GM18520 (cell line): ENCODE data around the gene TRAF7.
"Not testable (repeated sequence)": the region's sequence is repeated elsewhere in the genome, so short reads cannot be mapped to it uniquely, and the experiment has no call there.

Experiments
- ATAC-seq: cut with Tn5 transposase; IDR thresholded peaks from one replicate; pipeline ENCODE4 v1.9.1; 2021; ENCODE audit not compliant: unreplicated experiment

Gene TRAF7

GRCh38 chr16:2121853-2122252 lies 33.7 kb upstream of the TRAF7 start:
- ATAC-seq = no peak

- ATAC-seq = no peak
These were observed 33.2 kb upstream of the TRAF7 start for GRCh38 chr16:2122429-2122828.

- not testable (repeated sequence) for ATAC-seq
These were observed 32.5 kb upstream of the TRAF7 start for GRCh38 chr16:2122934-2123683.

- not testable (repeated sequence) for ATAC-seq
These were observed 31.7 kb upstream of the TRAF7 start for GRCh38 chr16:2123706-2124376.

GRCh38 chr16:2124377-2124693 lies 31.2 kb upstream of the TRAF7 start:
- not testable (repeated sequence) for ATAC-seq

- ATAC-seq = not testable (repeated sequence)
These were observed 30.7 kb upstream of the TRAF7 start for GRCh38 chr16:2124694-2125444.

- ATAC-seq = not testable (repeated sequence)
These were observed 30.0 kb upstream of the TRAF7 start for GRCh38 chr16:2125609-2126008.

- ATAC-seq = not testable (repeated sequence)
These were observed 29.3 kb upstream of the TRAF7 start for GRCh38 chr16:2126161-2126743.

- not testable (repeated sequence) for ATAC-seq
These were observed 28.5 kb upstream of the TRAF7 start for GRCh38 chr16:2126928-2127556.

GRCh38 chr16:2127630-2128280 lies 27.8 kb upstream of the TRAF7 start:
- ATAC-seq = not testable (repeated sequence)

- ATAC-seq = not testable (repeated sequence)
These were observed 26.3 kb upstream of the TRAF7 start for GRCh38 chr16:2129251-2129650.

- not testable (repeated sequence) for ATAC-seq
These were observed 25.6 kb upstream of the TRAF7 start for GRCh38 chr16:2129890-2130447.

GRCh38 chr16:2133797-2134196 lies 21.8 kb upstream of the TRAF7 start:
- not testable (repeated sequence) for ATAC-seq

GRCh38 chr16:2135071-2135470 lies 20.5 kb upstream of the TRAF7 start:
- not testable (repeated sequence) for ATAC-seq

GRCh38 chr16:2135770-2136490 lies 19.7 kb upstream of the TRAF7 start, which contains the start of gene PKD1:
TSS of gene PKD1 (minus strand) at chr16:2135898. CDS start at chr16:2135689, 209 bp downstream.
- ATAC-seq = not testable (repeated sequence)

GRCh38 chr16:2142942-2143877 lies 12.4 kb upstream of the TRAF7 start:
- no peak for ATAC-seq

GRCh38 chr16:2143878-2144485 lies 11.6 kb upstream of the TRAF7 start:
- no peak for ATAC-seq

- ATAC-seq = no peak
These were observed 9.7 kb upstream of the TRAF7 start for GRCh38 chr16:2145843-2146242.
